Vagina (tissue), 2 donors: ENCODE data around the gene FBXL7.

Experiments
- POLR2A ChIP-seq, 2 donors: fragments of 450-650 bp; IDR thresholded peaks; one replicate each; pipeline ENCODE4 v1.6.1; 2017; ENCODE audit warnings: antibody characterized with exemption in 2 of 2, mild to moderate bottlenecking in 2 of 2, moderate library complexity in 2 of 2
- POLR2AphosphoS5 ChIP-seq, 2 donors: sonication (generic); formaldehyde crosslinking; IDR thresholded peaks; one replicate each; pipeline ENCODE4 v1.9.0; 2017; ENCODE audit warnings: antibody characterized with exemption in 2 of 2, mild to moderate bottlenecking in 2 of 2, low read depth in 1 of 2; ENCODE audit not compliant: insufficient read depth in 1 of 2
- TF ChIP-seq, protein P1 (sequence below), 3 experiments: fragments of 450-650 bp in 2 of 3; fragments of 200-600 bp in 1 of 3; sonication (generic) in 1 of 3; IDR thresholded peaks; one replicate each; pipeline ENCODE4 v1.5.1; 2017 to 2019; ENCODE audit warnings: antibody characterized with exemption in 3 of 3, mild to moderate bottlenecking in 2 of 3, moderate library complexity in 2 of 3

DNA sequence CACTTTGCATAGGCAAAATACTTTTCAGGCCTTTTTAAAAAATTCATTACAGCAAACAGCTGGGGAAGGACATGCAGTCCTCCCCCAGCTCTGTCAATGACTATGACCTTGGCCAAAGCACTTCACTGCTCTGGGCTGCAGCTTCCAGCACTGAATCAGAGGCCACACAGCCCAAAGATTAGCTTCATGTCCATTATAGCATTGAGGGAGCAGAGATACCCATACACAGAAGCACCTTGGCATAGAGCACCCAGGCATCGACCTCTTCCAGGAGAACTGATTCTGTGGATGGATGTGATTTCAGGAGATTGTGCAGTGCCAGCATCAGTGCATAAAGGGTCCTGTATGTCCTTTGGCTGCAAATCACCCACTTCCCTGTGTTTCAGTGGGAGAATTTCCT is 437.7 kb downstream of the FBXL7 start:
- TF ChIP-seq, protein P1, sequence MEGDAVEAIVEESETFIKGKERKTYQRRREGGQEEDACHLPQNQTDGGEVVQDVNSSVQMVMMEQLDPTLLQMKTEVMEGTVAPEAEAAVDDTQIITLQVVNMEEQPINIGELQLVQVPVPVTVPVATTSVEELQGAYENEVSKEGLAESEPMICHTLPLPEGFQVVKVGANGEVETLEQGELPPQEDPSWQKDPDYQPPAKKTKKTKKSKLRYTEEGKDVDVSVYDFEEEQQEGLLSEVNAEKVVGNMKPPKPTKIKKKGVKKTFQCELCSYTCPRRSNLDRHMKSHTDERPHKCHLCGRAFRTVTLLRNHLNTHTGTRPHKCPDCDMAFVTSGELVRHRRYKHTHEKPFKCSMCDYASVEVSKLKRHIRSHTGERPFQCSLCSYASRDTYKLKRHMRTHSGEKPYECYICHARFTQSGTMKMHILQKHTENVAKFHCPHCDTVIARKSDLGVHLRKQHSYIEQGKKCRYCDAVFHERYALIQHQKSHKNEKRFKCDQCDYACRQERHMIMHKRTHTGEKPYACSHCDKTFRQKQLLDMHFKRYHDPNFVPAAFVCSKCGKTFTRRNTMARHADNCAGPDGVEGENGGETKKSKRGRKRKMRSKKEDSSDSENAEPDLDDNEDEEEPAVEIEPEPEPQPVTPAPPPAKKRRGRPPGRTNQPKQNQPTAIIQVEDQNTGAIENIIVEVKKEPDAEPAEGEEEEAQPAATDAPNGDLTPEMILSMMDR (IDR thresholded peaks at IDR 0.05): no peak
- TF ChIP-seq POLR2AphosphoS5 (IDR thresholded peaks at IDR 0.05; ENCODE audit: insufficient read depth in 1 of 2, low read depth in 1 of 2) (no peak), POLR2A (IDR thresholded peaks at IDR 0.05) (no peak)
